GM18502 (cell line): ENCODE results near the gene MRPL14.

ENCODE experiments used
- ATAC-seq: cut with Tn5 transposase; IDR thresholded peaks from one replicate; pipeline ENCODE4 v1.9.1; 2021; ENCODE audit warnings: mild to moderate bottlenecking; ENCODE audit not compliant: unreplicated experiment, poor library complexity

Gene MRPL14

DNA sequence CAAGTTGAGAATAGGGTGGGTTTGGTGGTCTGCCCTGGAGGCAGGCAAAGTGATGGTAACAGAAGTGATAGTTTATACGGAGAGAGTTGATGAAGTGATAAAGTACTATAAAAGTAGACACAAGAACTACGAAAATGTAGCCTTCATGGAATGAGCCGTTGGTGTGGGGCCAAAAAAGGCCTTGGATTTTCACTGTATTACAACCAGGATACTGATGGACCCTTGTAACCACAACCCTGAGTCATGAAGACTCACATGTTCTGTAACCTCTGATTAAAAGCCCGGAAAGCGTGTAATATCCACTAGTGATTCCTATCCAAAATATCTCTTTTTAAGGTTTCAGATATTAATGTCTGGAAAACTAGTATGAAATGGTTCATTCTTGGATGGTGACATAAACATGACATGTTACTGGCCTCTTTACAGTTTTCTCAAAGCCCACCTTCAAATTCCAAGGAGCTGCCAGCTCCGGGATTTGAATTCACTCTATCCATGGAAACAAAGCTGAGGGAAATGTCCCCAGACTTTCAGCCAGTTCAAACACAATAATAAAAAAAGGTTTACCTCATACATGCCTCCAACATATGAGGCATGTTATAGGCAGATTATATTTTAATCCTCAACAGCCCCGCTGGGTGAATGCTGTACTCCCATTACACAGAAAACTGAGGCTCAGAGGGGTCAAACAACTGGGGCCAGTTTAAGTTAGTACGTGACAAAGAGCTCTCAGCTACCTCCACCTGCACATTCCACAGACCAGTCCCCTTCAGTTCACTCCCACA lies 55.4 kb downstream of the MRPL14 start:
- ATAC-seq, result no peak

DNA sequence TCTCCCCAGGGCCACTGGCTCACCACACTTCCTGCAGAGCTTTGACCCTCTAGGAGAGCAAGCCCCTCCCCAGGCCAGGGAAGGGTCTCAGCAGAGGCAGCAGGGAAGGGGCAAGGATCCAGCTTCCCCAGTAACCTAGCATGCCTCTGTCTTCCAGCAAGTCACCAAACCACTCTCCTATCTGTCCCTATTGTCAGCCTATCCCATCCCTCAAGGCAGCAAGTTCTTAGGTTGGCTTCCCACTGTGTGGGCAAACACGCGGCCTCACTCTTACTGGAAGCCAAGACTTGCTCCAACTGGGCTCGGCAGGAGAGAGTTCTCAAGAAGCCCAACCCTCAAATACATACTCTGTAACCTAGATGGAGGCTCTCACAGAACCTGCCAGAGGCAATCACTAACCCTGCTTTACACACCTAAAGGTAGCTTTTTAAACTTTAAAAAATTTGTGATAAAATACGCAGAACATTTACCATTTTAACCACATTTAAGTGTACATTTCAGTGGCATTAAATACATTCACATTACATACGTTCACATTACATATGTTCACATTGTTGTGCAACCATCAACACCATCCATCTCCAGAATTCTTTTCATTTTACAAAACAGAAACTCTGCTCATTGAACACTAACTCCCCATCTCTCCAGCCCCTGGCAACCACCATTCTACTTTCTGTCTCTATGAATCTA lies 58.5 kb downstream of the MRPL14 start:
- no peak for ATAC-seq

DNA sequence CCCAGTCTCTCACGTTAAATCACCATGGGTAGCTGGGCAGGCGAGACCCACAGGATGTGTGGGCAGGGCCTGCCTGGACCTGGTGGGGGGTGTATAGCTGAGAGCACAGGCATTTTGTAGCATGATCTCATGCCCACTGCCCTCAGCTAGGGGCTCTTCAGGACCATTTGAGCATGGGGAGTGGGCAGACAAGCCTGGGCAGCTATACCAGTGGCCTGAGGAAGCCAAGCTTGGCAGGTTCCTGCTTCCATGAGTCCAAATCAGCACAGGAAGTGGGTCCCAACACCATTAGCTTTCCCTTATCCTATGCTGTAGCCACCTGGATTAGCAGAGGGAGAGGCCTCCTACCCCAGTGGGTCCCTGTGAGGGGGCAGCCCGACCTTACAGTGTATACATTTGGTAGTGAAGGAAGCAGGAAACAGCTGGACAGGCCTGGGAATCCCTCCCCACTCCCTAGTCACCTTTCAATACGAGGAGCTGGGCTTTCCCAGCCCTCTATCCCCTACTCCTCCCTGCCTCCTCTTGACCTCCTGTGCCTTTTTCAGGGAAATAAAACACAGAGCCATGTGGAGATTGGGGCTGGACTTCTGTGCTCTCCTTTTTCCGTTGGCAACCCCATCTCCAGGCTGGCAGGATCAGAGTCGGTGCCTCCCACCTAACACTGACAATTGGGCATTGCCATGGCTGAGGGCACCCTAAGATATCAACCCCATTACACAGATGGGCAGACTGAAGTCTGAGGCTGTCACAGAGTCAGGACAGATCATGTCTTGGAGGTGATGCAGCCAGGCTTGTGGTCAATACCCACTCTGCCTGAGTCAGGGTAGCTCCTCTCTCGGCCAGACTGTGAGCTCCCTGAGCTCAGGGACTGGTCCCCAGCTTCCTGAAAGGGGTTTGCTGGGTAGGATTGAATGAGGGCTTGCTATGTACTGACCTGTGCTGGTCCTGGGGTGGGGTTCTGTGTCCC lies 59.8 kb downstream of the MRPL14 start:
- no peak for ATAC-seq

DNA sequence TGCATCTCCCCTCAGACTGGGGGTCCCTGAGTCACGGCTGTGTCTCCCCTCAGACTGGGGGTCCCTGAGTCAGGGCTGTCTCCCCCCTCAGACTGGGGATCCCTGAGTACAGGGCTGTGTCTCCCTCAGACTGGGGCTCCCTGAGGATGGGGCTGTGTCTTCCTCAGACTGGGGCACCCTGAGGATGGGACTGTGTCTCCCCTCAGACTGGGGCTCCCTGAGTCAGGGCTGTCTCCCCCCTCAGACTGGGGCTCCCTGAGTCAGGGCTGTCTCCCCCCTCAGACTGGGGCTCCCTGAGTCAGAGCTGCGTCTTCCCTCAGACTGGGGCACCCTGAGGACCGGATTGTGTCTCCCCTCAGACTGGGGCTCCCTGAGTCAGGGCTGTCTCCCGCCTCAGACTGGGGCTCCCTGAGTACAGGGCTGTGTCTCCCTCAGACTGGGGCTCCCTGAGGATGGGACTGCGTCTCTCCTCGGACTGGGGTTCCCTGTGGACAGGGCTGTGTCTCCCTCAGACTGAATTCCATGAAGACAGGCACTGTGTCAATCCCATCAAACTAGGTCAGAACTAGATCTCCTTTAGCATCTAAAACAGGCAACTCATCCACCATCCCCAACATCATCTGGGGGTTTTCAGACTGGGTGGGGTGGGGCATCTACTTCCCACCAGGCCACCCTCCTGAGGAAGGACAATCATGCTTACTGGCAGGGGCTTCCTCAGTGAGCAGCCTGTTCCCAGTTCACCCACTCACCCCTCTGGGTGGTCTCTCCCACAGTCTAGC lies 60.7 kb downstream of the MRPL14 start:
- ATAC-seq, result no peak

DNA sequence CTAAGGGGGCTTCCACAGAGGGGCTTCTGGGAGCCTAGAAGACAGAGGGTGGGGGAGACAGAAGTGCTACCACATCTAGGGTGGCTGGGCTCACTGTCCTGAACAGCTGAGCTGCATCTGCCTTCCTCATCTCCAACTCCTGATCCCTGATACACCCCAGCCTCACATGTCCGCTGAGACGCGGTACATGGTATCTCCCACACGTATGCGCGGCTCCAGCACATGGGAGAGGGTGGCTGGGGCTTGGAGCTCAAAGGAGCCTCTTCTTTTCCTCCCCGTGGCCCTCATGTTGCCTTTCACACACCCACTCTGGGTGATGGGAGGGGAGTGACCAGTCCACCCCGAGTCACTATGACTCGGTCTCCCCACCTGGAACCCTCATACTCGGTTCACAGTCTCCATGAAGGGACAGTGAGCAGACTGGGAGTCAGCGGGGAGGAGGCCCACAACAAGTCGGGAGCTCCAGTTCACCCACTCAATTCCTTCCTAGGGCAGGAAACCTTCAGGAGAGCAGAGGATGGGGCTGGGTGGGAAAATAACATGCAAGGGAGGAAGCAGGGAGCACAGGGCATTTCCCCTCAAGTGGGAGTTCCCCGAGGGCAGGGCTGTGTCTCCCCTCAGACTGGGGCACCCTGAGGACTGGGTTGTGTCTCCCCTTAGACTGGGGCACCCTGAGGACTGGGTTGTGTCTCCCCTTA lies 61.7 kb downstream of the MRPL14 start:
- no peak for ATAC-seq

DNA sequence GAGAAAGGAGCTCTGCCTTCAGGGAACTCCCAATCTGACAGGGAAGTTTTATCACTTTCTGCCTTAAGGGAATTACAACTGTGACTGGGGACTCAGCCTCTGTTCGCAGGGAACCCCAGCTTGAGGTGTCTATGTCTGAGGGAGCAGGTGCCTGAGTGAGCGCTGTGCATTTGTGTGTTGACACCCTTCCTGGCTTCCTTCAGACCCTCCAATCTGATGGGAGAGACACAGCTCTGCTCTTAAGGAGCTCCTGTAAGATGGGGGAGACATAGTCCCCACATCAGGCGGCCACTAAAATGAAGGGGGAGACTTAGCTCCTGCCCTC lies 62.3 kb downstream of the MRPL14 start:
- ATAC-seq, result no peak

DNA sequence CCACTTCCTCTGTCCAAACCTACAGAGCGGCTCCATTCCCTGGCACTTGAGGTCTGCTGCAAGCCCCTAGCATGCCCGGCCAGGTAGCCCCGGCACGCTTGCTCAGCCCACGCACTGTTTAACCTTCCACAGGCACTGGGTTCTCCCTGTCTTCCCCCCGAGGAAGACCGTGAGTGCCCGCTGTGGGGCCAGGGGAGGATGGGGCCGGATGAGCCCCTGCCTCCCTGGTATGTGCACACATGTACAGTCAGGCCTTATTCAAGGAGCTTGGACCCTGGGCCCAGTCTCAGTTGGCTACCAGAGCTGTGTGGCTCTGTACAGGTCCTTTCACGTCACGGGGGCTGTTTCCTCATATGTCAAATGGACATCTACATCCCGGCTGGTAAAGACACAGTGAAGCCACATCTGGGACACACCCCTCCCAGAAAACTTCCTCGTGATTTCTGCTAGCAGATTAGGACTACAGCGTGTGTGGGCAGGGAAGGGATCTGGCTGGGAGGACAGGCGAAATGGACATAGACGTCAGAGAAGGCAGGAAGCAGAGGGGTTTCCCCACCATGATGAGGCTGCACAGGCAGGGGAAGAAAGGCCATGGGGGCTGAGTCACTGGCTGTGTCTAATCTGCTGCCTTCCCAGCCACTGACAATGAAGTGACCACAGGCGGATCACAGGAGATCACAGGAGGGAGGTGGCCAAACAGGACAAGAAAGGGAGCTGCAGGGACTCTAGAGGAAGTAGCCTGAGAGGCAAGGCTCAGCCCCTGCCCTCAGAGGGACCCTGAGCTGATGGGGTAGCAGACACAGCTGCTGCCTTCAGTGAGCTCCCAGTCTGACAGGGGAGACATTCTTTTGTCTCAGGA lies 62.9 kb downstream of the MRPL14 start:
- ATAC-seq, result no peak

DNA sequence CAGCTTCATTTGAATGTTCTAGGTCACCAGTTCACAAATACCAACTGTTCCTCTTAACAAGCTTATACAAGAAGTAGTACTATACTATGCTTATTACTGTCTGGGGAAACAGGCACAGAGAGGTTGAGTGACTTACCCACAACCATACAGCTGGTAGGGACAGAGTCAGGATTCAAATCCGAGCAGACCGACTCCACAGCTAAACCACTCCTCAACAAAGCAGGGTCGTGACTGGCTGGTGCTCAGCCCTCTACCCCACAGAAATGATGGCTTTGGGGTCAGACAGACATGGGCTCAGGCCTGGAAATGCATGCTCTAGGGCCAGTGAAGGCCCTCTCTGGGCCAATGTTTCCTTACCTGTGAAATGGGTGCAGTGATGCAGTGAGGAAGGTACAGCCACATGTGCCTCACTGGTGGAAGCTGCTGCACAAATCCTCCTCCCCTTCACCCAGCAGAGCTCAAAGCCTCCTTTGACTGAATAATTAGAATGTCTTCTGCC lies 63.6 kb downstream of the MRPL14 start:
- no peak for ATAC-seq
